Activated CD4-positive, CD25-positive, alpha-beta regulatory T cell (primary cell): ENCODE data around the gene RNF44.

Experiments
- DNase-seq, 4 experiments: peaks; one replicate each; lab custom pipeline; 2025; lab: John Stamatoyannopoulos, UW

The RNF44 gene

DNA sequence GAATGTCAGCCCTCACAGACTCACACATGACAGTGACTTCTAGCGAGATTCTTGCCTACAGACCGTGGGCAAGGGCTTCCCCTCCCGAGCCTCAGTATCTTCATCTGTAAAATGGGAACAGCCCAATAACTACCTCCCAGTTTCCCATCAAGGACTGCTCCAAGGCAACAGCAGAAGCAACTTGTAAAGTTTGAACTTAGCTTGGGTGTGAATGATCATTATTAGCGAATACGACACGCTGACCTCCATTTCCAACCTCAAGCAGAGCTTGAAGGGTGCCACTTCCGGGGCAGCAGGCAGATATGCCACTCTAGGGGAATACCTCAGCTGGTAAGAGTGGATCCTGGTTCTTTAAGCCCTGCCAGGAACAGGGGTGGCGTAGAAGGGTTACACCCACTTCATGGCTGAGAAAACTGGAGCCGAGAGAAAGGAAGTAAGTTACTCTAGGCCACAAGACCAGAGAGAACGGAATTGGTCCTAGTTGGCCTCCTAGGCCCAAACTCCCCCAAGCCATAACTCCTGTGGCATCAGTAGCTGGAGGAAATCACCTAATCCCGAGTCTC lies 2.0 kb downstream of the RNF44 start:
- no peak for DNase-seq

DNA sequence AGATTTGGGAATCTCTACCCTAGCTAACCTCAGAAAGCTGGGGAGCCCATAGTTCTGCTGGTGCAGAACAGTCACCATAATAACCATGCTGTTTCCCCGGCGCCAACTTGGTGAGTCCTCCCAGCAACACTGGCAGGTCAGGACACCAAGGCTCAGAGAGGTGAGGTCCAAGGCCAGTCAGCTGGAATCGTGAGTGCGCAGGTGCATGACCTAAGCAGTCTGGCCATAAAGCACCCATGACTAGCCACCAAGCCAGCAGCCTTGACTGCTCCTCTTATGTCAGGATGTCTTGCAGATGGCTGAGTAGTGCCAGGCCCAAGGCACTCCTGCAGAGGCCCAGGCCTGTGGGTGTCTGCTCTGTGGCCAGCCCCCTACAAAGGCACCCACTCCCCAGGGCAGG lies 2.6 kb downstream of the RNF44 start:
- DNase-seq: no peak

DNA sequence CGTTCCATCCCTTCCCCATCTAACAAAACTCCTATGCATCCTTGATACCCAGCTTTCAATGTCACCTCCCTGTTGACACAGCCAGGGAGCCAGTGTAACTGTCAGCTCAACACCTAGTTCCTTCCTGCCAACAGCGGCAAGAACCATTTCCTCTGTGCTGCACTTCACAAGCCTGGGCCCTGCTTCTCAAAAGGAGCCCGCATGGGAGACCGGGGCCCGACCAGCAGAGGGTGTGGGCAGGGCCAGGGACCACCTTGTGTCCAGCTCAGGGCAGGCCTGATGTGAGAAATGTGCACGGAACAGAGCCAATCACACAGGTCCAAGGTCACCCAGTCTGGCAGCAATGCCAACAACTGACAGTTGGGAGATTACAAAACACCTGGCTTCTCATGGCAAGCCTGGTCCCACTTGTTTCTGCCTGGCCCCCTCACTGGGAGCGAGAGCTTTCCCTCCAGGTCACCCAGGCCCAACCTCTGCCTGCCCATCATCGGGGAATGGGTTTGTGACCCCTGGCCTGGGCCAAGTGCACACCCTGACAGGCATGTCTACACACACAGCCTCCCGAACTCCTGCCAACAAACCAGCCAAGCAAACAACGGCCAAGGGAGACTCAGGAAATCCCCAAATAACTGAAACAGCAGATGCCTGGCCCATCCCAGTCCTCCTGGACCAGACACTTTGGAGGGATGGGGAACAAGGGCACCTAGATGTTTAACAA lies 3.1 kb downstream of the RNF44 start:
- peak in 2 of 4 experiments; percentile 32 to 34 for DNase-seq

DNA sequence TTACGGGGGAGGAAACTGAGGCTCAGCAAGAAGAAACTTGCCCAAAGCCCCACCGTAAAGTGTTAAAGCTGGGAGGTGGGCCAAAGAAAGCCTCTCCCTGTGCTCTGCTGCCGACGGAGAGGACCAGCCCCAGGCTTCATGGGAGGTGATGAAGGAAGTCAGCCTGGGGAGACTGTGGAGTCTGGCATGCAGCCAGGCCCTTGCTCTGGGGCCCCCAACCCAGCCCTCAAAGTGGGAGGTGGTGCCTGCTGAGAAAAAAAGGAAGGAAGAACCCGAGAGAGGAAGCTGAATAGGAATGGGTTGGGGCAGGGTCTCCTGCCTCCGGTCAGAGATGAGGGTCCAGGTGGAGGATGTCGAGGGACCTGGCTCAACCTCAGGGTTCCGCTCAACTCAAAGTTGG lies 3.8 kb downstream of the RNF44 start:
- no peak for DNase-seq

DNA sequence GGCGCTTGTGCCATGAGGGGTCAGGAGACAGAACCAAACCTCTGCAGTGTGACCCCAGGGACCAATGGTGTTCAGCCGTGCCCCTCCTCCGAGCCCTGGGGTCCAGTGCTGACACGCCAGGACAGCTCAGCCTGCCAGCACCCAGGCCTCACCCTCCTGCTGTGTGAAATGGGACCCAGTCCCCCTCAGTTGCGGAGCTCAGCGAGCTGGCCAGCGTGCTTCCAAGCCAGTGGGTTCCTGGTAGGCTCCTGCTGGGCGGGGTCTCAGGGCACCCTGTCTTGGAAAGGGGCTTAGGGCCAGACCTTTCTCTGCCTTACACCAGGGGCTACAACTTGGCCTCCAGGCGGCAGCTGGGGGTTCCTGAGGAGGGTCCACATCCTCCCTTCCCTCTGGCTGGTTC lies 4.4 kb downstream of the RNF44 start:
- DNase-seq: no peak

DNA sequence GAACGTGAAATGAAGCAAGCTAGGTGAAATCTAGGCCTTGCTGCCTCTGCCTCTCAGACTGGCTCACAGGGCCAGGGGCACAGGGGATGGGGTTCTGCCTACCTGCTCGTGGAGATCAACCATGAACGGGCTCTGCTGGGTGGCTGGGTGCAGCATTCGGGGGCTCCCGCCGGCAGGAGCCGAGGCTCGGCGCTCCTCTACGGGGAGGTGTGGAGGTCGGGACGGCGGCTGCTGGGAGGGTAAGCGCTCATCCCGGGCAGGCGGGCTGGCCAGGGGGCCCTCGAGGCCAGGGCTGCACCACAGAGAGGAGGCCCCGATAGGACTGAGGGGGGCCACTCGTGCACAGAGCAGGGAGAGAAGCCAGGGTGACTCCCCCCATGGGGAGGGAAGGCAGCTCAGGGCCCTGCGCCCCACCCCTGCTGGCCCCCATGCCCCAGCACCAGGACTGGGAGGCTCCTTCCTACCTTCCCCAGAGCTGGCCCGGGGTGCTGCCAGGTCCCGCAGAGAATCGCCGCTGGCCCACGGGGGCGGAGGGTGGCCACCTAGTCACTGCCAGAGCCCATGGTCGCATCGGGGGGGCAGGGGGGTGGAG lies 5.2 kb downstream of the RNF44 start:
- no peak for DNase-seq

DNA sequence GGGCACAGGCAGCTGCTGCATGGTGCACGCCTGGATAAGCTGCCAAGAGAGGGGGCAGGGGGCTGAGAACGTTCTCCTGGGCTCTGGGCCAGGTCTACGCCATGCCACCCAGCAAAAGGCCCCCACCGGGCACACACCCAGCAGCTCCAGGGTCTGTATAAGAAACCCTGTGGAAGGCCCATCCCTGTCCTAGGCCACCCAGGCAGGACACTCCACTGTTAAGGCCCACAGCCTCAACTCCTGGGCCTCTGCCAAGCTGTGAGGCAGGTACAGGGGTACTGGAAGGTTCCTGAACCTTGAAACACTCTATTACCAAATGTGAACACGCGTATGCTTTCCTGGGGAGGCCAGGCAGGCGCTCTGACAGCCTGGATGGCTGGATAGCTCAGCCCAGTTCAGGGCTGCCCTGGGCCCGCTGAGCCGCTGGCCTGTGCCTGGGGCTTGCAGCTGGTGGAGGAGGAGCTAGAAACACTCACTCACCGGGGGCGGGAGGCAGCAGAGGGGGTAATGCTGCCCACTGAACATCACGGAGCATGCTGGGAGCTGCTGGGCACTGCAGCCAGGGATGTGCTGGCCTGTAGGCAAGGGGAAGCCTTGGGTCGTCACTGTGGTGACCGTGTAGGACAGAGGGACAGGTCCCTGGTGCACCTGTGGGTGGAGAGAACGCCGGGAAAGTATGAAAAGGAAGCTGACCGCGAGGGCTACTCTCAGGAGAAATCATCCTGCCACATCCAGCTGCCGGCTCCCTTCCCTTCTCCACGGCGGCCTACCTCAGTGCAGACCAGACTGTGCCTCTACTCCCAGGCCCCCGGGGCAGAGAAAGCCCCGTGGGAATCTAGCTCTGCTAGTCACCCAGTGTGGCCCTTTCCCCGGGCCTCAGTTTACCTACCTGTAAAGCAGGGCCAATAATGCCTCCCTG lies 6.0 kb downstream of the RNF44 start:
- DNase-seq: no peak

DNA sequence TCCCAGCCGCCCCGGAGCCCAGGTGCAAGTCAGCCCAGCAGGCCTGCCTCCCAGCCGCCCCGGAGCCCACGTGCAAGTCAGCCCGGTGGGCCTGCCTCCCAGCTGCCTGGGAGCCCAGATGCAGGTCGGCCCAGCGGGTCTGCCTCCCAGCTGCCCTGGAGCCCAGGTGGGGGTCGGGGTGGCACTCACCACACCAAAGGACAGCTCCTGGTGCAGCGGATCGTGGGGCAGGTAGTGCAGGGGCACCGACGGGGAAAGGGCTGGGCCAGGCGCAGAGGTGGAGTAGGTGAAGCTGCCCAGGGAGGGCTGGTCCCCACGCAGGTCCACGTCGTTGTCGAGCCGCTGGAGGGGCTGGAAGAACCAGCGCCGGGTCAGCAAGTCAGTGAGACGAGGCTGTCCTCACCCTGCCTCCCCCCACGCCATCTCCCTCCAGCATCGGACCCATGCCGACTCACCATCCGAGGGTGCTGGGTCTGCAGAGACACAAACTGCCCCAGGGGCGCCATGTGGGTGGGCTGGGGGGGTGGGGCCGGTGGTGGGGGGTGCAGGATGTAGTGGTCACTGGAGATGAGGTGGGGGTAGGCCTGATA lies 6.7 kb downstream of the RNF44 start:
- no peak for DNase-seq

DNA sequence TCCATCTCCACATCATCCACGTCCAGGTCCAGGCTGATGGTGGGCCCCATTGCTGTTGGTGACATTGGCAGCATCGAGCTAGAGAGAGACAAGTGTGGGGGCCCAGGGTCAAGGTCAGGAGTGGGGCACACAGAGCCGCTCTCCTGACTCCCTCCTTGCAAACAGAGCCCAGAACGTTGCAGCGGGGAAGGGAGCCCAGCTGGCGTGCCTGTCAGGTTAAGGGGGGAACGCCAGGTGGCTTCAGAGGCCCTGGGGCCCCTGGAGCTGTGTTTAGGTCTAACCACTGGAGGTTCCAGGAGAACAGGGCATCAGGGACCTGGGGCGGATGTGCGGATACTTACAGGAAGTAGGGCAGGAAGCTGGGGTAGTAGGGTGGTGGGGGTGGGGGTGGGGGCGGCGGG lies 7.5 kb downstream of the RNF44 start:
- DNase-seq: peak in 2 of 4 experiments; percentile 42 to 52

DNA sequence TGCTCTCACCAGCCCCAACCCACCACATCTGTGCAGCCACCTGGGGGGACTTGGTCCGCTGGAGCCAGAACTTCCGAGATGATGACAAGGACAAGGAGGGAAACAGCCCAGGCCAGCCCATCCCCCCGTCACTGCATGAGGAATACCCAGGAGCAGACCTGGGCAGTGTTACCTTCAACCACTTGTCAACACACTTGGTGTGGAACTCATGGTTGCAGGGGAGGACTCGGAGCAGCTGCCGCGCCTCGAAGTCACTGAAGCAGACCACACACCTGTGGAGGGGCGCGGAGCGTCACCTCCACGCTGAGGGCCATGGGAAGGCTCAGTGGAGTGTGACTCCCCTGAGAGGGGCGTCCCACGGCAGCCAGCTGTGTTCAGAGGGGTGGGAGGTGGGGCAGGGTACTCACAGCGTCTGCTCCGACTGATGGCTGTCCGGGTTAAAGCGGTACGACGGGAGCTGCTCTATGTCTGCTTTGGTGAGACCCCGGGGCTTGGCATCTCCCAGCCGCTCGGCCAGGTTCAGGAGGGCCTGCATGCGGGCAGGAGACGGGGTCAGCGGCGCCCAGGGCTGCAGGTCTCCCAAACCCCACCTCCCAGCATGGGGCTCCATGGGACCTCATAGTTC lies 8.0 kb downstream of the RNF44 start:
- no peak for DNase-seq

DNA sequence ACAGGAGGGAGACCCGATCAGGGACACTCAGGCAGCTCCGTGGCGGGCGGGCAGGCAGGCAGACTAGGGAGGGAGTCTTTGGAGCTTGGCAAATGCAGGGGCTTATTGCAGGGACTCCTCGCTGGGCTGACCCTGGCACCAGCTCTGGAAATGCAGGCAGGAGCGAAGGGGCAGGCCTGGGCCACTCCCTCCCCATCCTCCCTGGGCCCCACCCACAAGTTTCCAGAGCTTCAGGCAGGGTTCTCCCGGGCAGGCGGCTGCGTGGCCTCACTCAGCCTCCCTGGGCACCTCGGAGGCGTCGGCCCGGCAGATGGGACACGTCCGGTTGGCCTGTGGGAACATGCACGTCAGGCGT lies 8.5 kb downstream of the RNF44 start:
- no peak for DNase-seq

DNA sequence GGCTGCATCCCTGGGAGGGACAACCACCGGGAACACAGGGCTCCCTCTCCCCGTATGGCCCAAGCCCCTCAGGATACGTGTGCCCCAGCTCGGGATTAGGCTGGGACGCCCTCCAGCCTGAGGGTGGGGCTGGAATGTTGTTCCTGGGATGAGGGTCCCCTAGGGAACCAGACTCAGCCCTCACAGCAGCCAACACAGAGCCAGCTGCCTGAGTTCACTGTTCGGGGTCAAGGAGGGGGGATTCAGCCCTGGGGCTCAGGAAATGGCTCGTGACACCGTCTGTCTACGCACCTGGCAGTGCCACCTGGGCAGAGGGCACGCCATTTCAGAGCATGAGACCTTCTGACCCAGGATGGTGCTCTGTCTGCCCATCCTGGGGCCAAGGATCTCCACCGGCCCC lies 8.9 kb downstream of the RNF44 start:
- no peak for DNase-seq

DNA sequence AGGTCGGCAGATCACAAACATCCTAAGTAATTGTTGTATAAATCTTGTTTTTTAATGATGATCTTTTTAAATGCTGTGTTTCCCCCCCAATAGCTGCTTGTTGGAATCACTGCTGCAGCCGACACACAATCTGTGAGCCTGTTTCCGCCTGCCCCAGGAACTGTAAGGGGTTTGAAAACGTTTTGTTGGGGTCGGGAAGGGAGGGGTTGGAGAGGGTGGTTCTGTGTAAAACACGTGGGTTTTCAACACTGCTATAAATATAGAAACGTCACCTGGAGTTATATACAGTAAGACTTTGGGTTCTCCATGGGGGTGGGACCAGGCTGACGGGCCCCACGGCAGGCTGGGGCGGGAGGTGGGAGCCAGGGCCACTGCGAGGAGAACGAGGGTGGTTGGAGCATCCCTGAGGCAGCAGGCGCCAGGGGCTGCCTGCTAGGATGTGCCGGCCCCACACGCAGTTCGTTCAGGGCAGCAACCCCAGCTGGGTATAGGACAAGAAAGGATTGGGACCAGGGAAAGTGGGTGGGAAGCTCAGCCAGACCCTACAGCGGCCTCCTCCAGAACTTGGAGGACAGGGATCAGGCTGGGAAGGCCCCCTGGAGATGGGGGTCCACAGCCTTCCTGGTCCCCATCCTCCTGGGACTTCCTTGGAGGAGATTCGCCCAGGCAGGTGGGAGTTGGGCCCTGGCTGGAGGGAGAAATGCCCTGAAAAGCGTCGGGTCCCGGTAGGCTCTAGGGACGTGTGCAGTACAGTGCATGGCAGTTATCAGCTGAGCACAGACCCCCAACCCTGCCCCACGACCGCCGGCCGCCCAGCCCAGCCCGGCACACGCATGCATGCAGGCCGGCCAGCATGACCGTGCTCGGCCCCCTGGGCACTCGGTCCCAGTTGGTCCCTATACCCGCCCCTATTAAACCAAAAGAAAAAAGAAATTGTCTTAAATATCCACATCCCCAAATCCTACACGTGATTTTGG lies 9.7 kb downstream of the RNF44 start:
- no peak for DNase-seq

DNA sequence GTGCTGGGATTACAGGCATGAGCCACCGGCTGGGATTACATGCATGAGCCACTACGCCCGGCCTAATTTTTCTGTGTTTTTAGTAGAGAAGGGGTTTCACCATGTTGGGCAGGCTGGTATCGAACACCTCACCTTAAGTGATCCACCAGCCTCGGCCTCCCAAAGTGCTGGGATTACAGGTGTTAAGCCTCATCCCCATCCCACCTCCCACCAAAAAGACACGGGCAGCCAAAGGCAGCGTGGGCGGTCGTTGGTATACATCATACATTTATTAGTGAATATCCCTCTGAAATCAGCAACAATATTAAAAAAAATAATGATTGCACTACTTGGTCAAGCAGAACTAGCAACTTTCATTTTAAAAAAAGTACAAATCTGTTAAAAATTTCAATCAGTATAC lies 10.7 kb downstream of the RNF44 start:
- no peak for DNase-seq

DNA sequence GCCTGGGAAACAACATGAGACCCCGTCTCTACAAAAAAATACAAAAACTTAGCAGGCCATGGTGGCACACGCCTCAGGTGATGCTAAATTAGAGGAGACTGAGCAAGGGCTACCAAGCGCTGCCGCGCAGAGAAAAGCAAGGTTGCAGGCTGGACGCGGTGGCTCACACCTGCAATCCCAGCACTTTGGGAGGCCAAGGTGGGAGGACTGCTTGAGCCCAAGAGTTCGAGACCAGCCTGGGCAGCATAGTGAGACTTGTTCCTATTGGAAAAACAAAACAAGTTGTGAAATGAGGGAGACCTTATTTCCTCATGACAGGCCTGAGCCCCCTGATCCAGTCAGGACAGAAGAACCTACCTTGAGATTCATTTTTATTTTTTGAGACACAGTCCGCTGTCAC lies 11.5 kb downstream of the RNF44 start:
- DNase-seq: no peak

DNA sequence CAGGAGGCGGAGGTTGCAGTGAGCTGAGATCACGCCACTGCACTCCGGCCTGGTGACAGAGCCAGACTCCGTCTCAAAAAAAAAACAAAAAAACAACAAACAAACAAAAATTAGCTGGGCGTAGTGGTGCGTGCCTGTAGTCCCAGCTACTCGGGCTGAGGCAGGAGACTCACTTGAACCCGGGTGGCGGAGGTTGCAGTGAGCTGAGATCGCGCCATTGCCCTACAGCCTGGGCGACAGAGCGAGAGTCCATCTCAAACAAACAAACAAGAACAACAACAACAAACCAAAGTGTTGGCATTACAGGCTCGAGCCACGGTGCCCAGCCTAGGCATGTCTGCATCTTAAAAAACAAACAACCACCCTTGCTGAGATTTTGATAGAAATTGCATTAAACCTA lies 12.2 kb downstream of the RNF44 start:
- no peak for DNase-seq

DNA sequence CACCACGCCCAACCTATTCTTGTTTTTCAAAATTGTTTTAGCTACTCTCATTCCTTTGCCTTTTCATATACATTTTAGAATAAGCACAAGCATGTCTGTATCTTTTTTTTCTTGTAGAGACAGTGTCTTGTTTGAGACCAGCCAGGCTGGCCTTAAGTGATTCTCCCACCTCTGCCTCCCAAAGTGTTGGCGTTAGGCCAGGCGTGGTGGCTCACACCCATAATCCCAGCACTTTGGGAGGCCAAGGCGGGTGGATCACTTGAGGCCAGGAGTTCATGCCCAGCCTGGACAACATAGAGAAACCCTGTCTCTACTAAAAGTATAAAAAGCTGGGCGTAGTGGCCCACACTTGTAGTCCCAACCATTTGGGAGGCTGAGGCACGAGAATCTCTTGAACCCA lies 13.1 kb downstream of the RNF44 start:
- DNase-seq: no peak

DNA sequence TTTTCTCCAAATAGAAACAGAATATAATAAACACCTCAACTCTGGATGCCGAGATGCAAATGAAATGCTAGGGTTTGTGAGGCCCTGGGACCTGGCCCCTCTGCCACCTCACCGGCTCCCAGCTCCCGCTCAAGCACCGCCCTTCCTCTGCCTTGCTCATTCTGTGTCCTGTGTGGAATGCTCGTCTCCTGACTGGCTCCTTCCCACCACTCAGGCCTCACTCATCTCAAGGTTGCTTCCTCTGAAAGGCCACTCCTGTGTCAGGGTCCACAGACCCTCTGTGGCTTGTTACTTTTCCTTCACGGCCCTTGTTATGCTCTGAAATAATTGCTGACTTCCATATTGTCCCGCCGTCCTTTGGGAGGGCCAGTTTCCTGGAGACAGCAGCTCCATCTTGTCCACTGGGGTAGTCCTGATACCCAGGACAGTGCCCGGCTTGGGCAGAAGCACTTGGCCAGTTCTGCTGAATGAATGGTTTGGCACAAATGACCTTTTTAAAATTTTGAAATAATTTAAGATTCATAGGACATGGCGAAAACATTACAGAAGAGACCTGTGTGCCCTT lies 15.4 kb downstream of the RNF44 start:
- no peak for DNase-seq

DNA sequence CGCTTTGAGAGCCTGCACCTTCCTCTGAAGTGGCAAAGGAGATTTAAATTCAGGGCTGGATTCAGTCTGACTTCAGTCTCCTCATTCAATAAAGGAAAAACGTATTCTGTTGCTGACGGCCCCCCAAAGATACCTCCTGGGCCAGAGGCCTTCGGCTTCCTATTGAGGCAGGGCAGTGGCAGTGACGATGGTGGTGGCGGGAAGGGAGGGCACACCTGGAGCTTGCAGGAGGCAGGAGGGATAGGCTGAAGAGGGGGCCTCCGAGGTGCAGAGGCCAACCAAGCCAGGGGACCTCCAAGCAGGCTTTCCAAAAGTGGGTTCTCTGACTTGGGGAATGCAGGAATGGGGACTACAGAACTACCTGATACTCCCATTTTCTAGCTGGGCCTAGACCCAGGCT lies 15.9 kb downstream of the RNF44 start:
- no peak for DNase-seq
